Fibroblast of mammary gland (primary cell): ENCODE measurements around the gene EEF2K.
A peak's percentile ranks its signal among the peaks of the same experiment; 100 is the strongest.

Experiments used
- DNase-seq: peaks from one replicate; pipeline ENCODE4 v3.0.0-alpha.2; 2010; ENCODE audit warnings: low read depth
- H3K4me3 ChIP-seq: 2 replicates; pipeline ENCODE4 v1.5.1; 2011; ENCODE audit warnings: low read depth, mild to moderate bottlenecking, low read length, moderate library complexity; ENCODE audit not compliant: control insufficient read depth
- TF ChIP-seq, protein P1 (sequence below): conservative IDR thresholded peaks from 2 replicates; pipeline ENCODE4 v1.5.1; 2011; ENCODE audit warnings: low read depth, low read length, inconsistent platforms; ENCODE audit not compliant: control insufficient read depth, insufficient read depth

Gene EEF2K

DNA sequence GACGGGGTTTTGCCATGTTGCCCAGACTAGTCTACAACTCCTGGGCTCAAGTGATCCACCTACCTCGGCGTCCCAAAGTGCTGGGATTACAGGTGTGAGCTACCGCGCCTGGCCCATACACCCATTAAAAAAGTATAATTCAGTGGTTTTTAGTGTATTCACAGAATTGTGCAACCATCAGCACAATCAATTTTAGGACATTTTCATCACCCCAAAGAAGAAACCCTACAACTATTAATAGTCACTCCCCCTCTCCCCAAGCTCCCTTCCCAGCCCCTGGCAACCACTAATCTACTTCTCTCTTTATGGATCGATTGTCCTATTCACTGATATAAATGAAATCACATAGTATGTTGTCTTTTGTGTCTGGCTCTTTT, 3.8 kb upstream of the EEF2K start:
- no peak for DNase-seq
- no peak overlapping the region for H3K4me3 ChIP-seq
- TF ChIP-seq, protein P1, sequence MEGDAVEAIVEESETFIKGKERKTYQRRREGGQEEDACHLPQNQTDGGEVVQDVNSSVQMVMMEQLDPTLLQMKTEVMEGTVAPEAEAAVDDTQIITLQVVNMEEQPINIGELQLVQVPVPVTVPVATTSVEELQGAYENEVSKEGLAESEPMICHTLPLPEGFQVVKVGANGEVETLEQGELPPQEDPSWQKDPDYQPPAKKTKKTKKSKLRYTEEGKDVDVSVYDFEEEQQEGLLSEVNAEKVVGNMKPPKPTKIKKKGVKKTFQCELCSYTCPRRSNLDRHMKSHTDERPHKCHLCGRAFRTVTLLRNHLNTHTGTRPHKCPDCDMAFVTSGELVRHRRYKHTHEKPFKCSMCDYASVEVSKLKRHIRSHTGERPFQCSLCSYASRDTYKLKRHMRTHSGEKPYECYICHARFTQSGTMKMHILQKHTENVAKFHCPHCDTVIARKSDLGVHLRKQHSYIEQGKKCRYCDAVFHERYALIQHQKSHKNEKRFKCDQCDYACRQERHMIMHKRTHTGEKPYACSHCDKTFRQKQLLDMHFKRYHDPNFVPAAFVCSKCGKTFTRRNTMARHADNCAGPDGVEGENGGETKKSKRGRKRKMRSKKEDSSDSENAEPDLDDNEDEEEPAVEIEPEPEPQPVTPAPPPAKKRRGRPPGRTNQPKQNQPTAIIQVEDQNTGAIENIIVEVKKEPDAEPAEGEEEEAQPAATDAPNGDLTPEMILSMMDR: no peak

DNA sequence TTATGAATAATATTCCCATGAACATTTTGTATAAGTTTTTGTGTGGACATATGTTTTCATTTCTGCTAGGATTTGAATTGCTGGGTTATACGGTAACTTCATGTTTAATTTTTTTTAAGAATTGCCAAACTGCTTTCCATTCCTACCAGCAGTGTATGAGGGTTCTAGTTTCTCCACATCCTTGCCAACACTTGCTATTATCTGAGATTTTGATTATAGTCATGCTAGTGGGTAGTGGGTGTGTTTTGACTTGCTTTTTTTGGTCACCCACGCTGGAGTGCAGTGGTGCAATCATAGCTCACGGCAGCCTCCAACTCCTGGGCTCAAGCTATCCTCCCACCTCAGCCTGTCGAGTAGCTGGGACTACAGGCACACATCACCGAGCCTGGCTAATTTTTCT, 3.0 kb upstream of the EEF2K start:
- TF ChIP-seq, protein P1: no peak
- DNase-seq: no peak
- H3K4me3 ChIP-seq: no peak overlapping the region

DNA sequence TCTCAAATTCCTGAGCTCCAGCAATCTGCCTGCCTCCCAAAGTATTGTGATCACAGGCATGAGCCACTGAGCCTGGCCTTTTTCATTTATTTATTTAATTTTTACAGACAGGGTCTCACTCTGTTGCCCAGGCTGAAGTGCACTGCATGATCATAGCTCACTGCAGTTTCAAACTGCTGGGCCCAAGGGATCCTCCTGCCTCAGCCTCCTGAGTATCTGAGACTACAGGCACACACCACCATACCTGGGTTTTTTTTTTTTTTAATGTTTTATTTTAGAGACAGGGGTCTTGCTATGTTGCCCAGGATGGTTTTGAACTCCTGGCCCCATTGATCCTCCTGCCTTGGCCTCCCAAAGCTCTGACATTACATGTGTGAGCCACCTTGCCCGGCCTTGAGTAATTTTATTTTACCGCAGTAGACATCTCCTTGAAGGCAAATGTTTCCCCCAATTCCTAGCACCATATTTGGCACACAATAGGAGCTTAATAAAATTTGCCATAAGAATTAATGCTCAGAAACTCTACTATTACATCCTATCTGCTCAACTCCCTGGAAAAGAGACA, 1.9 kb upstream of the EEF2K start:
- DNase-seq: no peak
- H3K4me3 ChIP-seq: no peak overlapping the region
- TF ChIP-seq, protein P1: no peak

DNA sequence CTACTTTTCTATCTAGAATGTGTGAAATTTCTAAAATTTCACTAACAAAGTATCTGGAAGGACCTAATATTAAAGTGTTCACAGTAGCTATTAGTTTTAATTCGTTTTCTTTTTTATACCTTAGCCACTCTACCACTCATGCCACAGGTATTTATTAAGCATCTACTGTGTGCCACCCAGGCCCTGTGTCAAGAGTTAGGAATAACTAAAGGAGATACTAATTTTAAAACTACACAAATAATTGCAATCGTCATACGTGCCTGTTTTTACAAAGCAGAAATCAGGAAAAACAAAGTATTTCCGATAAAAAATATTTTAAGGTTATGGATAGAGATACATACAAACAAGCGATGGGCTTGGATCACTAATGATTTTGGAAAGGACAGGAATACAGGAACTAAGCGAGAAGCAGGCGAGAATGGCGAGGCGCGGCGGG, 483 bp upstream of the EEF2K start:
- no peak for DNase-seq
- TF ChIP-seq, protein P1: no peak

DNA sequence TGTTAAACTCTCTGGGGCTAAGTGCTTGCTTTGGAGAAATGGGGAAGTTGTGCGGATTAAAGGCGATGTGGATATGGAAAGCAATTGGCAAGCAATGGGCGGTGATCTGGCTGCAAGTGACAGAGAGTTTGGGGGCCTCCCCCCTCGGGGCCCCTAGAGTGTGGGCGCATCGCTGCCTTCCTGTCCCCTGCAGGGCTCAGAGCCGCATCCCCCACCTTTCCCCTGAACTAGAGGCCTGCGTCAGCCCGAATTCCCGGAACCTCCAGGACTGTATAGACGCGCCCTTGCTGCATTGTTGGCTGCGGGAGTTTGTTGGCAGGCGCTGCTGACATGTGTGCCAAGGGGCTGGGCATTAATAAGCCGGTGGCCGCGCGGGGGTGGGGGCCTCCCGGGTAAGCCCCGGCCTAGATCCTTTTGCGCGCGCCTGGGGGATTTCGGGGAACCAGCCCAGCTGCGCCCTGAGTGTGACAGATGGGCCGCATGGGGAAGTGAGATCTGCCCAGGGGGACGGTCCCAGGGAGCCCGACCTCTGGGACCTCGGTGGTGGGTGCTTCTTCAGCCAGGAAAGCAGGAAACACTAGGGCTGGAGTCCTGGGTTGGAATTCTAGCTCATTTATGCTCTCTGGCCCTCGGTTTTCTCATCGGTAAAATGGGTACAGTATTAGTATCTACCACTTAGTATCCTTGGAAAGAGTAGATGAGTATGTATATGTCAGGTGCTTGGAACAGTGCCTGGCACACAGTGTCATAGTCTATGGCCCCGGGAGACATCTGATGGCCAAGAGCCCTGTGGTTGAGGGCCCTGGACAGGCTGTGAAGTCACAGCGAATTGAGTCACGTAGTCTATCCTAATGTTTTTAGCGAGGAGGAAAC, 1.0 kb downstream of the EEF2K start:
- DNase-seq: peak; percentile 79
- TF ChIP-seq, protein P1: no peak
- peak overlapping the region; percentile 85 for H3K4me3 ChIP-seq

More for the DNA sequence above, 483 bp upstream of the EEF2K start:
- H3K4me3 ChIP-seq: peak overlapping the region; percentile 35

DNA sequence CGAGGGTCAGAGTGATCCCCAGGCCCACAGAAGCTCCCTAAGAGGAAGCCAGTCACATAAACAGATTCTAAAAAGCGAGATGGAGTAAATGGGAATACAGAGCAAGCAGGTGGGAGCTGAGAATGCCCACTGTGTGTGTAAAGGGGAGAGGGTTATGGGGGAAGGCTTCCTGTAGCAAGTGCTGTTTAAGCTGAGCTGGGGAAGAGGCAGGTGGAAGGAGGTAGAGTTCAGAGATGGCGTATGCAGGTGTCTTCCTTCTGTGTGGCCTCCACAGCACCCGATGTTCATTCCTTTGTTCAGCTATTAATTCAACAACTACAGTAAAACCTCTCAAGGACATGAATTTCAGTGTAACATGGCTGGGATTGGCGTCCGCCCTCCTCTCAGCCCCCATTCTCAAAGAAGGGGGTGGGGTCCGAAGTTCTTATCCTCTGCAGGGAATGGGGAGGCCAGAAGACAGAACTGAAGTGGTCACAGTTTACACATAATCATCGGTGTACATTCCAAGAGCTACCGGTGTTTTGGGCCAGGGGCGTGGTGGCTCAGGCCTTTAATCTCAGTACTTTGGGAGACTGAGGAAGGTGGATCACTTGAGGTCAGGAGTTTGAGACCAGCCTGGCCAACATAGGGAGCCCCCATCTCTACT, 1.8 kb downstream of the EEF2K start:
- TF ChIP-seq, protein P1: no peak
- H3K4me3 ChIP-seq: peak overlapping the region; percentile 85
- no peak for DNase-seq
